Measurements from ENCODE around the gene NOS1.

Gene NOS1

DNA sequence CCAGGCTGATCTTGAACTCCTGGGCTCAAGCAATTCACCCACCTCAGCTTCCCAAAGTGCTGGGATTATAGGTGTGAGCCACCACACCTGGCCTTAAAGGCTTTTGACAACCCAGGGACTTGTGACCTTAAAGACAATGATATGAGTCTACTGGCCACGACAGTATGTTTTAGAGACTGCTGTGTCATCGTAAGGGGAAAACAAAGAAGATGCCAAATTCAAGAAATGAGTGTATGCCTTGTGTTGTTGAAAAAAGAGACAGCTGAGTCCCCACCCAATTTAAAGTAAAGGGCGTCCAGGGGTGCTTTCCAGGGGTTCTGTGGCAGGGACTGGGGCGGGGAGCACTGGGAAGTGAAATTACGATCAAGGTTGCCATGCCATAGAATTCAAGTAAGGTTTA is 144.7 kb downstream of the NOS1 start:
- Histone ChIP-seq H3K27ac (ENCODE audit: low read length) (no peak overlapping the region), H3K9me3 (ENCODE audit: insufficient read depth, low read depth, low read length) (no peaks in the 10 kb centered on the region), H3K36me3 (ENCODE audit: insufficient read depth, low read depth, low read length) (no peaks in the 10 kb centered on the region), H3K27me3 (ENCODE audit: insufficient read depth, low read length) (no peaks in the 10 kb centered on the region; the same call in 1 of the 2 replicates), H3K9ac (ENCODE audit: low read depth, low read length) (no peak overlapping the region), H3K4me1 (ENCODE audit: insufficient read depth, low read length) (no peaks in the 10 kb centered on the region), H3K4me3 (ENCODE audit: low read length) (no peak overlapping the region)

DNA sequence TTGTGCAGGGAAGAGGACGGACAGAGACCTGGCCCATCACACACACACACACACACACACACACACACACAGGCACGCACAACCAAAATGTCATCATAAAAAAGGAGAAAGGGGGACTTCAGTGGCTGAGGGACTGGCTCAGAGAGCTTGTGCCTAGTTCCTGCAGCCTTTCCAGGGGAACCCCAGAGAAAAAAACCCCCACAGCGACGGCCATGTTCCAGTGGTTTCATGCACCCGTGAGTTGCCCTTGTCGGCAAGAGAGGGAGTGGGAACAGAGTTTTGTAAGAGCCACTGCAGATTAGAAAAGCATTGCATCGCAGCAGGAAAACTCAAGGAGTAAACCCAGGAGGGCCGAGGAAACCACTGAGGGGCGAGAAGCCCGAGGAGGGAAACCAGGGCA is 146.6 kb downstream of the NOS1 start:
- H3K36me3 ChIP-seq (ENCODE audit: insufficient read depth, low read depth, low read length), result no peaks in the 10 kb centered on the region
- H3K4me1 ChIP-seq (ENCODE audit: insufficient read depth, low read length), result no peaks in the 10 kb centered on the region
- H3K27me3 ChIP-seq (ENCODE audit: insufficient read depth, low read length), result no peaks in the 10 kb centered on the region; the same call in 1 of the 2 replicates
- H3K9me3 ChIP-seq (ENCODE audit: insufficient read depth, low read depth, low read length), result no peaks in the 10 kb centered on the region
- no peak overlapping the region for H3K4me3 ChIP-seq (ENCODE audit: low read length)
- no peak overlapping the region for H3K9ac ChIP-seq (ENCODE audit: low read depth, low read length)
- no peak overlapping the region for H3K27ac ChIP-seq (ENCODE audit: low read length)

DNA sequence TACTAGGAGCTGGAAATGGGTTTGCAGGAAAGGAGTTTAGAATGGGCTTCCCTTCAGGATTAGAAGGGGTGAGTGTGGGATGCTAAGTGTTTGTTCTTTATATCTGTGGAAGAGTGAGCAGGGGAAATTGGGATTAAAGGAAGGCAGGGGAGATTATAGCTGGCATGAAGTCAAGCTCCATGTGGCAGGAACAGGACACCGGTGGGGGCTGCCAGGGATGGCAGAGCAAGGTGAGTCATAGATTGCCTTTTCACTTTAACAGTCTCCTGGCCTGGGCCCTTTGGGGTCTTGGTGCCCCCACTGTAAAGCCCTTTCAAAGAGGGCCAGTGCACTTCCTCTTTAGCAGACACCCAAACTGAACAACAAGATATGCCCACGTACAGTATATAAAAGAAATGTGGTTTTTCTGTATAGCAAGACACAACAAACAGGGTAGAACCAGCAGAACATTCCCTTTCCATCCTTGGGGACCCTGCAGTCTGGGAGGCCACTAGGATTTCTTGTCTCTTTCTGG is 148.1 kb downstream of the NOS1 start:
- no peak overlapping the region for H3K27ac ChIP-seq (ENCODE audit: low read length)
- no peaks in the 10 kb centered on the region; the same call in 1 of the 2 replicates for H3K27me3 ChIP-seq (ENCODE audit: insufficient read depth, low read length)
- H3K9ac ChIP-seq (ENCODE audit: low read depth, low read length), result no peak overlapping the region
- H3K4me3 ChIP-seq (ENCODE audit: low read length), result no peak overlapping the region
- no peaks in the 10 kb centered on the region for H3K9me3 ChIP-seq (ENCODE audit: insufficient read depth, low read depth, low read length)
- no peaks in the 10 kb centered on the region for H3K4me1 ChIP-seq (ENCODE audit: insufficient read depth, low read length)
- no peaks in the 10 kb centered on the region for H3K36me3 ChIP-seq (ENCODE audit: insufficient read depth, low read depth, low read length)

DNA sequence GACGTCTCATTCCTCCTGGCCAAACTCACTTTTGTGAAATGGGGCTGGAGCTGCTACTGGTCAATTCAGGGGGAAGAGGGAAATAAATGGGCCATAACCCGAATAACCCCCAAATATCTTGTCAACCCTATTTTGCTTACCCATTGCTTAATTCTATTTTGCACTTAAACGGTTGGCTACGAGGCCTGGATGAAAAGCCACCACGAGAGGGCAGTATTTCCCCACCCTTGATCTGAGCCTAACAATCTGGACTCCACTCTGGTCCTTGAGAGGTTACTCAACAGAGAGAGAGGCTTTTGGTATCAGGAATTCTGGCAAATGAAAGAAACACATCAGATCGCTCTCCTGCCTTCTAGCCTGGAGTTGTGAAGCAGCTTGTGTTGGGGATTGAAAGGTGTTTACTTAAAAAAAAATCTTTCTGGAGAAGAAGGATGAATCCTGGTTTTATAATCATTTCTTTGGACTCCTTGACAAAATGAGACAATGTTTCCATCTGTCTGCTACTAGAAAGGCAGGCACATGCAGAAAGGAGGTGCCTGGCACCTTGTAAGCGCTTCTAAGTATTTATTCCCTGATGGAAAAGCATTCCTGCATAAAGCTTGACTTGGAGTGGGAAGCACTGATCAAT is 148.7 kb downstream of the NOS1 start:
- H3K4me1 ChIP-seq (ENCODE audit: insufficient read depth, low read length), result no peaks in the 10 kb centered on the region
- H3K9ac ChIP-seq (ENCODE audit: low read depth, low read length), result no peak overlapping the region
- no peaks in the 10 kb centered on the region for H3K9me3 ChIP-seq (ENCODE audit: insufficient read depth, low read depth, low read length)
- no peak overlapping the region for H3K27ac ChIP-seq (ENCODE audit: low read length)
- no peak overlapping the region for H3K4me3 ChIP-seq (ENCODE audit: low read length)
- H3K27me3 ChIP-seq (ENCODE audit: insufficient read depth, low read length), result no peaks in the 10 kb centered on the region; the same call in 1 of the 2 replicates
- no peaks in the 10 kb centered on the region for H3K36me3 ChIP-seq (ENCODE audit: insufficient read depth, low read depth, low read length)

DNA sequence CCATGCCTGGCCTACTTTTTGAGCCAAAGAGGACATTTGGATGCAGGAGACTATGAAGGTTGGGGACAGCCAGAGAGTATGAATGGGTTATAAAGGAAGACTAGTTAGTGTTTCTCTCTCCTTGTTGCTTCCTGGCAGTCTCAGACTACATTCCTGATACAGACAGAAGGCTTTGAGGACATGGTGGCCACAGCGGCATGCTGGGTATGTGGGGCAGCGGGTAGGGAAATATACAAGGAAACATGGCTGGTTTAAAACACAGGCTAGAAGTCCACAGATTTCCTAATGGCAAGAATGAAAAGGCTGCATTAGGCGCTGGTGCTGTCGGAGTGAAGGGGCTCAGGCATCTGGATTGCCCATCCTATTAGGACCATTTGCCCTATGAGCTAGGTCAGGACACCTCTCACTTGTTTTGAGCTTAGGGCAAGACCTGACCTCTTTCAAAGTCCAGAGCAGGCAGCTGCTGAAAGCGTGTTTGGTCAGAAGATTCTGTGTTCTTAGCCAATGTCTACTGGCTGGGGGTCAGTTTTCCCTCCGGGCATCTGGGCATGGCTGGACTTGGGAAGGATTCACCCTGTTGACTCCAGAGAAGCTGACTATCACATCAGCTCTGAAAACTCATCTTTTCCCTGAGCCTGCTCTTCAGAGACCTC is 151.0 kb downstream of the NOS1 start:
- H3K4me1 ChIP-seq (ENCODE audit: insufficient read depth, low read length), result no peaks in the 10 kb centered on the region
- H3K36me3 ChIP-seq (ENCODE audit: insufficient read depth, low read depth, low read length), result no peaks in the 10 kb centered on the region
- H3K27me3 ChIP-seq (ENCODE audit: insufficient read depth, low read length), result no peaks in the 10 kb centered on the region
- H3K4me3 ChIP-seq (ENCODE audit: low read length), result no peak overlapping the region
- no peaks in the 10 kb centered on the region for H3K9me3 ChIP-seq (ENCODE audit: insufficient read depth, low read depth, low read length)
- no peak overlapping the region for H3K9ac ChIP-seq (ENCODE audit: low read depth, low read length)
- no peak overlapping the region for H3K27ac ChIP-seq (ENCODE audit: low read length)

DNA sequence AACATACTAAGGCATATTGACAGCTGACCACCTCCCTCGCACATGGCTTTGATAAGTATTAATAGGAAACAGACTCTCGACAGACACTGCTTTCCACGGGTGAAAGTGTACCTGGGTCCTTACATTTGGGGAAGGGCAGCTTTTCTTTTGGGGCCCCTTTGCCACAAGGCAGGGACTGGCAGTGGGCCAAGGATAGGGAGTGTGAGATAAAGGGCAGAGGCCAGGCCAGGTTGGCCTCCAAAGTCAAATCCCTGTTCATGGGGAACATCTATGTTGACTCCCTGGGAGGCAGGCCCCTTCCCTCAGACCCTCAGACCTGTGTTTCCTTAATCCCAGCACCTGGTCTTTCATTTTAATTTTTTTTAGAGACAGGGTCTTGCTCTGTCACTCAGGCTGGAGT is 151.8 kb downstream of the NOS1 start:
- no peaks in the 10 kb centered on the region for H3K9me3 ChIP-seq (ENCODE audit: insufficient read depth, low read depth, low read length)
- H3K36me3 ChIP-seq (ENCODE audit: insufficient read depth, low read depth, low read length), result no peaks in the 10 kb centered on the region
- H3K27ac ChIP-seq (ENCODE audit: low read length), result no peak overlapping the region
- no peaks in the 10 kb centered on the region for H3K27me3 ChIP-seq (ENCODE audit: insufficient read depth, low read length)
- H3K9ac ChIP-seq (ENCODE audit: low read depth, low read length), result no peak overlapping the region
- H3K4me3 ChIP-seq (ENCODE audit: low read length), result no peak overlapping the region
- H3K4me1 ChIP-seq (ENCODE audit: insufficient read depth, low read length), result no peaks in the 10 kb centered on the region

DNA sequence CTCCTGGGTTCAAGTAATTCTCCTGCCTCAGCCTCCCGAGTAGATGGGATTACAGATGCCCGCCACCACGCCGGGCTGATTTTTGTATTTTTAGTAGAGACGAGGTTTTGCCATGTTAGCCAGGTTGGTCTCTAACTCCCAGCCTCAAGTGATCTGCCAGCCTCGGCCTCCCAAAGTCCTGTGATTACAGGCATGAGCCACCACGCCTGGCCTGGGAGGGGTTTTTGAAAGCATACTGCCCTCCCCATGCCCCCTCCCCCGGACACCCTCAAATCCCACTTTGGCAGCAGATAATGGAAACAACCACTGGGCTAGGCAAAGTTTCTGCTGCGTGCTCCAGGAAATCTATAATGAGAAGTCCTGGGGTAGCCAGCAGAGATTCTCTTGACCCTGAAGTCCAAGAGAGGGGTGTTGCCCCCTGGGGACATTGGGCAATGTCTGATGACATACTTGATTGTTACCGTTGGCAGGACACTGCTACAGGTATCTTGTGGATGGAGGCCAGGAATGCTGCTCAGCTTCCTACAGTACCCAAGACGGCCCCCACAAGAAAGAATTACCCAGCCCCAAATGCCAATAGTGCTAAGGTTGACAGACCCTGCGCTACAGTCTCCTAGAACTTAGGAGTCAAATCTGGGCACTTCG is 152.5 kb downstream of the NOS1 start:
- Histone ChIP-seq H3K4me1 (ENCODE audit: insufficient read depth, low read length) (no peaks in the 10 kb centered on the region), H3K9ac (ENCODE audit: low read depth, low read length) (no peak overlapping the region), H3K27me3 (ENCODE audit: insufficient read depth, low read length) (no peaks in the 10 kb centered on the region), H3K36me3 (ENCODE audit: insufficient read depth, low read depth, low read length) (no peaks in the 10 kb centered on the region), H3K4me3 (ENCODE audit: low read length) (no peak overlapping the region), H3K9me3 (ENCODE audit: insufficient read depth, low read depth, low read length) (no peaks in the 10 kb centered on the region), H3K27ac (ENCODE audit: low read length) (no peak overlapping the region)

DNA sequence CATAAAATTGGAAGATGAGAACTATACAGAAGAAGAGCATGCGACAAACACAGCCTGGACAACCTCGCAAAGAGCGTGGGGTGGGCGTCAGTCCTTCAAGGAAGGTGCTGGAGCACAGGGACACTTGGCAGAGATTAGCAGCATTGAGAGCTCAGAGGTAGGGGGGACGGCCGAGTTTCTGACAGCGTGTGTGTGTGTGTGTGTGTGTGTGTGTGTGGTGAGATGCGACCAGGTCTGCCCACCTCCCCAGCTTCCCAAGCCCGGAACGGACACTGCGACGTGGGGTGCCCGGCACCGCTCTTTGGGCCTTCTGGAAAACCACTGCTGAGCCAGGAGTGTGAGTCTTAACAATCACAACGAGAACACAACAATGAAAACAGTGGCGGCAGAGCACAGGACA is 153.2 kb downstream of the NOS1 start:
- H3K4me1 ChIP-seq (ENCODE audit: insufficient read depth, low read length), result no peaks in the 10 kb centered on the region
- no peak overlapping the region for H3K4me3 ChIP-seq (ENCODE audit: low read length)
- no peaks in the 10 kb centered on the region for H3K27me3 ChIP-seq (ENCODE audit: insufficient read depth, low read length)
- H3K9me3 ChIP-seq (ENCODE audit: insufficient read depth, low read depth, low read length), result no peaks in the 10 kb centered on the region
- no peaks in the 10 kb centered on the region for H3K36me3 ChIP-seq (ENCODE audit: insufficient read depth, low read depth, low read length)
- no peak overlapping the region for H3K9ac ChIP-seq (ENCODE audit: low read depth, low read length)
- no peak overlapping the region for H3K27ac ChIP-seq (ENCODE audit: low read length)

DNA sequence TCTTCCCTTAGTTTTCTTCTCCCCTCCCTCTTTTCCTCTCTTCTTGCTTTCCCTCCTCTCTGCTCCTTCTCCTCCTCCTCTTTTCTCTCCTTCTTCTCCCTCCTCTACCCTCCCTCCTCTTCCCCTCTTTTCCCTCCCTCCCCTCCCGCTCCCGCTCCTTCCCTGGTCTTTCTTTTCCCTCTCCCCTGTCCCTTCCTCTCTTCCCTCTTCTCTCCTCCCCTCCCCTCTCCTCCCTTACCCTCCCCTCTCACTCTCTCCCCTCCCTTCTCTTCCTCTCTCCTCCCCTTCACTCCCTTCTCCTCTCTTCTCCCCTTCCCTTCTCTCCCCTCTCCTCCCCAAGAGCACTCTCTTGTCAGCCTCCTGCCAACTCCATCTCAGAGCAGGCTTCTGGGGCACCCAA is 153.8 kb downstream of the NOS1 start:
- Histone ChIP-seq H3K27me3 (ENCODE audit: insufficient read depth, low read length) (no peaks in the 10 kb centered on the region), H3K9me3 (ENCODE audit: insufficient read depth, low read depth, low read length) (no peaks in the 10 kb centered on the region), H3K4me1 (ENCODE audit: insufficient read depth, low read length) (no peaks in the 10 kb centered on the region), H3K27ac (ENCODE audit: low read length) (no peak overlapping the region), H3K9ac (ENCODE audit: low read depth, low read length) (no peak overlapping the region), H3K4me3 (ENCODE audit: low read length) (no peak overlapping the region), H3K36me3 (ENCODE audit: insufficient read depth, low read depth, low read length) (no peaks in the 10 kb centered on the region)

DNA sequence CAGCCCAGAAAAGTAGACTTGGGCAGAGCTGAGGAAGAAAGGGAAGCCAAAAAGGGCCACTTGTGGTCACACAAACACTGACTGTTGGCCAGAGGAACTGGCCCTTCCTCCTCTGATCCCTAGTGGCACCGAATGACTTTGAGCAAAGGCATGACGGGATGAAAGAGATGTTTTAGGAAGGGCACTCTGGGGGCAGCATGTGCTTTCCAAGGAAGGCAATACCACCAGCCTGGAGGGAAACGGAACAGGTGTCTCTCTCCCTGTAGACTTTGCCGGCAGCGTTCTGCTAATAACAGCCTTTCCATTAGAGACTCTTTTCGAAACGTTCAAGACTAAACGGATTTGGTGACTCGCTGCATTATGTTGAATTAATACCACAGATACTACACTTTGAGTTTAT is 158.9 kb downstream of the NOS1 start:
- no peaks in the 10 kb centered on the region for H3K36me3 ChIP-seq (ENCODE audit: insufficient read depth, low read depth, low read length)
- no peak overlapping the region for H3K27ac ChIP-seq (ENCODE audit: low read length)
- H3K9ac ChIP-seq (ENCODE audit: low read depth, low read length), result no peak overlapping the region
- no peaks in the 10 kb centered on the region for H3K9me3 ChIP-seq (ENCODE audit: insufficient read depth, low read depth, low read length)
- no peaks in the 10 kb centered on the region for H3K4me1 ChIP-seq (ENCODE audit: insufficient read depth, low read length)
- H3K4me3 ChIP-seq (ENCODE audit: low read length), result no peak overlapping the region
- no peaks in the 10 kb centered on the region for H3K27me3 ChIP-seq (ENCODE audit: insufficient read depth, low read length)

DNA sequence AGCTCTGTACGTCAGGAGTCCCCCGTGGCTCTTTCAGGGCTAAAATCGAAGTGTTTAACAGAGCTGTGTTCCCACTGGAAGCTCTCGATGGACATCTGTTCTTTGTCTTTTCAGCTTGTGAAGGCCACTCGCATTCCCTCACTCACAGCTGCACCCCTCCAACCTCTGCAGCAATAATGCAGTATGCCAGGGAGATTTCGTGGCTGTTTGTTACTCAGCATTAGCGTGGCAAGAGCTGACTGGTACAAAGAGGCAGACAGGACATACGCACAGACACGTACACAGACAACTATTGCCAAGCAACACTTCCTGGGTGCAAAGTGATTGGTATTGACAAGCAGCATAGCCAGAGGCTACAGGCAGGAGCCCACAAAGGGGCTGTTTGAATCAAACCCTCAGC is 159.4 kb downstream of the NOS1 start:
- Histone ChIP-seq H3K9me3 (ENCODE audit: insufficient read depth, low read depth, low read length) (no peaks in the 10 kb centered on the region), H3K9ac (ENCODE audit: low read depth, low read length) (no peak overlapping the region), H3K27ac (ENCODE audit: low read length) (no peak overlapping the region), H3K36me3 (ENCODE audit: insufficient read depth, low read depth, low read length) (no peaks in the 10 kb centered on the region), H3K4me3 (ENCODE audit: low read length) (no peak overlapping the region), H3K4me1 (ENCODE audit: insufficient read depth, low read length) (no peaks in the 10 kb centered on the region), H3K27me3 (ENCODE audit: insufficient read depth, low read length) (no peaks in the 10 kb centered on the region)
